SJSA1 (cell line): Measurements from ENCODE around the gene GID8. TPM values are rescaled to one million over a fixed set of nuclear protein-coding genes. Genes with fewer than 3 reads are reported as not detected.

Source experiments
- DNase-seq, 2 experiments: peaks; one replicate each; pipeline ENCODE4 v3.0.0-alpha.2; 2015 to 2020; ENCODE audit warnings: low spot score in 2 of 2, low read depth in 1 of 2
- H3K27ac ChIP-seq: fragments of 250-450 bp; sonication (Bioruptor Pico); 2 replicates; pipeline ENCODE4 v1.5.1; 2020; ENCODE audit warnings: mild to moderate bottlenecking, moderate library complexity
- H3K27me3 ChIP-seq: fragments of 250-450 bp; sonication (Bioruptor Pico); replicated peaks from 2 replicates; pipeline ENCODE4 v1.5.1; 2020; ENCODE audit warnings: mild to moderate bottlenecking, moderate library complexity
- H3K36me3 ChIP-seq: fragments of 250-450 bp; sonication (Bioruptor Pico); 2 replicates; pipeline ENCODE4 v1.5.1; 2020; ENCODE audit warnings: mild to moderate bottlenecking
- H3K4me1 ChIP-seq: fragments of 250-450 bp; sonication (Bioruptor Pico); replicated peaks from 2 replicates; pipeline ENCODE4 v1.6.1; 2021; ENCODE audit warnings: mild to moderate bottlenecking
- H3K4me3 ChIP-seq: fragments of 250-450 bp; sonication (Bioruptor Pico); 2 replicates; pipeline ENCODE4 v1.5.1; 2020; ENCODE audit warnings: mild to moderate bottlenecking
- H3K9me3 ChIP-seq: fragments of 250-450 bp; sonication (Bioruptor Pico); replicated peaks from 2 replicates; pipeline ENCODE4 v1.5.1; 2020; ENCODE audit warnings: mild to moderate bottlenecking
- total RNA-seq: library from RNA; depleted of rRNA; stranded (reverse); fragments of >200 nt; shearing (Covaris generic); gene quantifications from 2 replicates; pipeline ENCODE4 v1.2.3, GENCODE V29; 2014

The GID8 gene
- total RNA-seq, 1 experiment from 2014 or later: 20.7 TPM

DNA sequence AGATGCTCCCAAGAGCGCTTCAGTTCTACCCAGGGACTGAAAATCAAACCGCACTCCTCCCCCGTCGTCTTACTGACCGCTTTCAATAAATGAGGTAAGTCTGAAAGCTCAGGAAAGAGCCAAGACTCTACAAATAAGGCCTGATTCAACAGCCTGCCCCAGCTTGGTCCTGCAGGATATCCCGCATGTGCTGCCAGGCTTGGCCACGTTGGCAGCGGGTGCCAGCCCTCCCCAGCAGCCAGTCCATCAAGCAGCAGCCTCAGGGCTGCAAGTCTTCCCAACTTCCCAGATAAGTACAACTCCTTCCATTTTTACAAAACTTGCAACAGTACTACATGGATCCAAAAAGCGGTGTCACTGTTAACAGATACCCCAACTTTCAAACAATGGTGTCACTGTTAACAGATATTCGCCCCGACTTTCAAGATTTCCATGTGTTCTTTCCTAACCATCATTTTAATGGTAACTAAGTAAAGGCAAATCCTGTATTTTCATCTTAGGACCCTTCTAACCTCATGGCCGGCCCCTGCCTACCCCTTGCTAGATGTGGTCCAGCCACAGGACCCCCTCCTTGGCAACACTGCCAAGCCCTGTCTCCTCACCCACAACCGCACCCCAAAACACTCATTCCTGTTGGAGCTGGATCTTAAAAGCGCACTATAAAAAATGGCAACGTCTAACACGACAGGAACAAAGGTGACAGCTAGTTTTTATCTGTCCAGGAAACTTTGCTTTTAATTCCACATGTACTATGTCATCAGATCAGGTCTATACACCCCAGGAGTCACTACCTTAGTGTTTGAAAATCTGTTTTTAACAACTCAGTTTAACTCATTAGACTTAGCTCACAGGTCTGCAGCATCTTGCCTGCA is 39.6 kb upstream of the GID8 start:
- no peak for DNase-seq
- Histone ChIP-seq H3K4me1 (peaks cover 16% of the 10 kb centered on the region), H3K36me3 (peaks cover 45% of the 10 kb centered on the region), H3K4me3 (no peak overlapping the region), H3K27ac (no peak overlapping the region), H3K27me3 (no peaks in the 10 kb centered on the region), H3K9me3 (no peaks in the 10 kb centered on the region)

DNA sequence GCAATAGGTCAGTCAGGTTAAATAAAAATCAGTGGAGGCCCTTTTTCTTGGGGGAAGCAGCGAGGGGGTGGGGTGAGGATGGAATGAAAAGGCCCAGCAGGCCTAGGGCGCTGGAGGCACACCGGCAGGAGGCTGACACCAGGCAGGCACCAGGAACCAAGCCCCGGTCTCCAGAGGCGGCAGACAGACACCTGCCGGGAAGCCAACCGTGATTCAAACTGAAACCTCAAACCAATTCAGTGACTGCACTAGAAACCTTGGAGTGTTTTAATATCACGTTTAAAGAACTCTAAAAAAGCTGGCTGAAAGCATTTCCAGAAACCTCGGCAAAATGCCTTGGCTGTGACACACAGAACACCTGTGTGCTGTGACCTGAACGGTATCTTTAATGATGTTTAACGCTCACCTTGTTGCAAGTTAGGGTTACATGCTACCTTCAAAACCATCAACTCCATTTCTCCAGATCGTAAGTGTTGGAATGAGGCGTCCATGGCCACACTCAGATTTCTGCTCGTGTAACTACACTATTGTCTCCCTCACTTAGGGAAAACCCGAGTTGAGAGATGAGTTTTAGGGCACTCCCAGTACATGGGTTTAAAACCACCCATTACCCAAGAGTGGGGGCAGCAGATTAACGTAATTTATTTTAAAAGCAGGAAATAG is 38.8 kb upstream of the GID8 start:
- Histone ChIP-seq H3K27me3 (no peaks in the 10 kb centered on the region), H3K27ac (no peak overlapping the region), H3K4me3 (no peak overlapping the region), H3K9me3 (no peaks in the 10 kb centered on the region), H3K4me1 (peaks cover 23% of the 10 kb centered on the region), H3K36me3 (peaks cover 45% of the 10 kb centered on the region)
- DNase-seq: no peak

DNA sequence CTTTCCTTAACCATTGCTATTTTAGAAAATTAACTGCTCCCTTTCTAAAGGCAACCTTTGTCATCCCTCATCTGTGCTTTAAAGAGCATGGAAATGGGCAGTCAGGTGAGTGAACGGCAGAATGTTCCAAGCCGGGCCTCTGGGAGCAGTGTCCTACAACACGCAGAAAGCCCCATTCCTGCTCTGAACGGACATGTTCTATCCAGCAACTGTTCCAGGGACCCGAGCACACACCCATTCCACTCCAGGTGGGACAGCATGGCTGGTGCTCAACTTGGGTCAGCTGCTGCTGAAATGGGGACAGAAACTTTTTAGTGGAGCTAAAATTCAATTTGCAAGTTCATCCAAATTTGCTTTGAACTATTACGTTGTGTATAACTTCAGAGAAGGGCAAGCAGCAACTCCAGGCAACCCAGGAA is 38.3 kb upstream of the GID8 start:
- peaks cover 43% of the 10 kb centered on the region for H3K36me3 ChIP-seq
- H3K4me3 ChIP-seq: no peak overlapping the region
- H3K27me3 ChIP-seq: no peaks in the 10 kb centered on the region
- H3K27ac ChIP-seq: no peak overlapping the region
- H3K9me3 ChIP-seq: no peaks in the 10 kb centered on the region
- DNase-seq: no peak
- peaks cover 24% of the 10 kb centered on the region for H3K4me1 ChIP-seq

DNA sequence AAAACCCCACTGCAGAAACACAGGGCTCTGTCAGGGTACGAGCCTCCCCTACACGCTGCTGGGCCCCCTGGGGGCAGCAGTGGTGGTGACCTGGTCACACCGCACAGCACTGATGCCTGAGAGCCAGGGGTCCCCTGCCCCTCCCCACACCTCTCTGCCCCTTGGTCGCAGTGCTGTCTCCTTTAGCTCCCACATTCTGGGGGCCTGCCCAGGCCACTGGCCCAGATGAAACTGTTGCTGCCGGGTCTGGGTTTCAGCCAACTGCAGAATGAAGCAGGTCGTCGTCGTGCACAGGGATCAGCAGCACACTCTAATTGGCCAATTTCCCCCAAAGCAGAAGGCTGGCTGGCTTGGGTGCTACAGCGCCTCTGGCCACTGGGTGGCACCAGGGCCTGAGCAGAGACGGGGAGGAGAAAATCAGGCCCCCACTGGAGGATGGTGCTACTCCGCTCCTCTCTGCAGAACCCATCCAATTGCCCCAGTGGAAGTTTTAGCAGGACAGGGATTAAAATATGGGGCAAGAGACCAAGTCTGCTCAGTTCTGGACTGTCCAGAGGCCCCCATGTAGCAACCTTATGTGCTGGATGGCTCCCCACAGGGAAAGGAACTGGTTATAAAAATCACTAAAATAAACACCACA is 37.8 kb upstream of the GID8 start:
- Histone ChIP-seq H3K27ac (no peak overlapping the region), H3K4me3 (no peak overlapping the region), H3K27me3 (no peaks in the 10 kb centered on the region), H3K9me3 (no peaks in the 10 kb centered on the region), H3K36me3 (peaks cover 43% of the 10 kb centered on the region), H3K4me1 (peaks cover 24% of the 10 kb centered on the region)
- peak; percentile 76 to 80 for DNase-seq

DNA sequence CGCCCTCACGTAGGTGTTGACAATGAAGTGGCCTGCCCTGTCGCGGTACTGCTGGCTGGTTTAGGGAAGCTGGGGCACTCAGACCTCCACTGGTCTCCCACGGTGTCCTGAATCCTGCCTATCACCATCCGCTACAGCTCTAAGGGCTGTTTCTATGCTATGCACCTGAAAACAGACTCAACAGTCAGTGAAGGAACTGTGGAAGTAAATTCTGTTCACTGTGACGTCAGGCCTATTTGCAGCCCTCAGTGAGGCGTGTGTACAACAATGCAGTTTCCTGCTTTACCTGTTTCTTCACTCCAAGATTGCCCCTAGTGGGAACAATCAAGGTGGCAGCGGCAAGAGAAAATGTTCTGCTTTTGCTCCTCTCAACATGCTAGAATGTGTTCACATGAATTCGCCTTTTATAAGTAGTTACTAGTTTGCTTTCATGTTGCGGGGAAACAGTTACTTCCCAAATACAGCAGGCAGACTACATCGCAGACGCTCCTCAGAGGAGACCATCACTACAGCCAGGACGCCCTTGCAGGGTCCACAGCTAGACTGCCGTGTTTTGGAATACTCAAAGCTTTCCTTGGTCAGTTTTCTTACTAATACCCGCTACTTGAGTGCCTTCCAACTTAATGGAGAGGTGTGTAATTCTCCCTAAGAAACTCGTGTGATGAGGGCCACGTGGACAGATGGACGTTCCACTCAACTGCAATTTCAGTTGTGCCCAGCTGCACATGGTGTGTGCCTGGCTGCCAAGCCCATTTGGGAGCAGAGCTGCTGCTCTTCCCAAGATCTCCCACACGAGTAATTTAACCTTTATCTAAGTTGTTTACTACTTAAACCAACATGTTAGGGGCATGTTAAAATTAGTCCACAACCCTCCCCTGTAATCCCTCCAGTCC is 37.0 kb upstream of the GID8 start:
- Histone ChIP-seq H3K27ac (no peak overlapping the region), H3K9me3 (no peaks in the 10 kb centered on the region), H3K4me1 (peaks cover 24% of the 10 kb centered on the region), H3K4me3 (no peak overlapping the region), H3K27me3 (no peaks in the 10 kb centered on the region), H3K36me3 (peaks cover 50% of the 10 kb centered on the region)
- no peak for DNase-seq

DNA sequence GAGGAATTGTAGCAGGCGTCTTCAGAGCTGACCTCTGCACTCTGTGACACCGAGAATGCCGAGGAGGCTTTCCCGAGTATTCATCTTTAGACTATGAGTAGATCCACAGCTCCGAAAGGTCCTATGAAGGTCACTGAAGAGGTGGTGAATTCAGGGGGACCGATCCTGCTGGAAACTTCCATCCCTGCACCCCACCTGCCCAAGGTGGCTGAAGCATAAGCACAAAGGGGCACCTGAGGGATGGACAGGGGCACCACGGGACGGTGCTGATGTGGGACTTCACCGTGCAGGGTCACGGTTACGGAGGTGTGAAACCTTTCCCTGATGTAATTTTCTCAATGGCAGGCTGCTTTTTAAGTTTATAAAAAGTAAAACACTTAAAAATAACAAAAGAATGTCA is 36.1 kb upstream of the GID8 start:
- DNase-seq: no peak
- no peaks in the 10 kb centered on the region for H3K27me3 ChIP-seq
- H3K4me1 ChIP-seq: peaks cover 24% of the 10 kb centered on the region
- H3K36me3 ChIP-seq: peaks cover 60% of the 10 kb centered on the region
- no peak overlapping the region for H3K4me3 ChIP-seq
- H3K27ac ChIP-seq: no peak overlapping the region
- no peaks in the 10 kb centered on the region for H3K9me3 ChIP-seq

DNA sequence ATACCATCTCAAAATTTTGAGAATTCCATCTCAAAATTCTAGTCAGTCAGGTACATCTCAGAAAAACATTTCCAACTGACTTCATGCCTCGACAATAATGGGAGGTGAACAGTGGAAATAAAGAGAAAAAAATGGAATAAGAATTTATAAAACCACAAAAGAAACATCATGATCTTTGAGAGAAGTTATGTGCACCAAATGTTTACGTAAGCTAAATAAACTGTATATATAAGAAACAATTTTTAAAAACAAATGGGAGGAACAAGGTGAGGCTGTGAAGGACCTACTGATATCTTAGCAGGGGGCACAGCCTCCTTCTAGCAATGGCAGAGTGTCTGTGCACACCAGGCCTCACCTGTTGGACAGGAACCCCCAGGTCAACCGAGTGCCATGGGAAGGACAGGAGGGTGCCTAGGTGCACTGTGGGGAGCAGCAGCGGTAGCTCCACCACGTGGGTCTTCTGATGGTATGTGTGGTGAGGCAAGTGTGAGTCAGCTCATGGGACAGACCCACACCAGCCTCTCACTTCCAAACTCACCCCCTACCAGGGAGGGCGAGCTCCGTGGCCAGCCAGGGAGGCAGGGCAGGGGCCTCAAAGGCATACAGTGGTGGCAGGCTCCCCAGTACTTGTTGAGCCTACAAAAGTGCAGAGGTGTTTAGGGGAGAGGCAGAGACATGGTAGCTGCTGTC is 34.9 kb upstream of the GID8 start:
- no peak overlapping the region for H3K27ac ChIP-seq
- H3K27me3 ChIP-seq: no peaks in the 10 kb centered on the region
- DNase-seq: peak in 1 of 2 experiments; percentile 64
- no peaks in the 10 kb centered on the region for H3K9me3 ChIP-seq
- H3K4me3 ChIP-seq: no peak overlapping the region
- H3K4me1 ChIP-seq: peaks cover 29% of the 10 kb centered on the region
- H3K36me3 ChIP-seq: peaks cover 72% of the 10 kb centered on the region

DNA sequence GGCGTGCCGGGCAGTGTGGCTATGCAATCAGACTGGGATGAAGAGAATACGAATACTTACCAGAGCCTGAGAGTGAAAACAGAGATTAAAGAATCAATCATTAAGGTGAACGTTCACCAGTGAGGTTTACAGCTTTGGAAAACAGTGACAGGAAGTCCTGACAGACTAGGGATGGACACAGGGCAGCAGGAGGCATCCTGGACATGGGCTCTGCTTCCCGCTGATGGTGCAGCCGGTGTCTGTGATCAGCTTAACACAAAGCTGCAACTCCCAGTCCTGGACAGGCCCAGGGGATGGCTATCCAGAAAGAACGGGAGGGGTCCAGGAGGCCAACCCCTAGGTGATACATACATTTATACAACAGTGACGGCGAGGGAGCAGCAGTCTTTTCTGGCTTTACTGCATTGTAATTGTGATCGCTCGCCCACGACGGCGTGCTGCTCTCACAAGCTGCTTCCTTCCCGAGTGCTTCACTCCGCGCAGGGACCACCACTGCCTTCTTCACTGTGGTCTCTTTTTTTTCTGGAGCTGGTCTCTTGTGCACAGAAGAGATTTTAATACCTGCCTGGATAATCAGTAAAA is 32.3 kb upstream of the GID8 start:
- DNase-seq: no peak
- H3K4me3 ChIP-seq: no peak overlapping the region
- peaks cover 97% of the 10 kb centered on the region for H3K36me3 ChIP-seq
- H3K4me1 ChIP-seq: peaks cover 21% of the 10 kb centered on the region
- H3K27ac ChIP-seq: no peak overlapping the region
- H3K9me3 ChIP-seq: no peaks in the 10 kb centered on the region
- no peaks in the 10 kb centered on the region for H3K27me3 ChIP-seq

DNA sequence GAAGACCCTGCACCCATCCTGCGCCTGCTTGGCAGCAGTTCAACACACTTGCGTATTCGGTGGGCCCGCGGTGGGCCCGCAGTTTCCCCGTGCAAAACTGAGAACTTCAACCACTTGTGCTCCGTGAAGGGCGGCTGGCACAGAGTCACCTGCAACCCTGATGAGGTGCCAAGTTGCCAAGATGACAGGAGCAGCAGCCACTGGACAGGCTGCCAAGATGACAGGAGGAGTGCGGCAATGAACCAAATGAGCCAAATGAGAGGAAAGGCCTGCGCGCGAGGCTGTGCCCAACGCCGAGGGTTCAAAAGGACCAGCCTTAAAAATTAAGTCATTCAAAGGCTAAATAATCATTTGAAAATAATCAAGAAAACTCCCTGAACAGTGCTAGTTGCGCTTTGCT is 31.7 kb upstream of the GID8 start:
- no peaks in the 10 kb centered on the region for H3K9me3 ChIP-seq
- no peak overlapping the region for H3K27ac ChIP-seq
- DNase-seq: no peak
- no peaks in the 10 kb centered on the region for H3K27me3 ChIP-seq
- peaks cover 19% of the 10 kb centered on the region for H3K4me1 ChIP-seq
- H3K36me3 ChIP-seq: peaks cover 98% of the 10 kb centered on the region
- H3K4me3 ChIP-seq: no peak overlapping the region

DNA sequence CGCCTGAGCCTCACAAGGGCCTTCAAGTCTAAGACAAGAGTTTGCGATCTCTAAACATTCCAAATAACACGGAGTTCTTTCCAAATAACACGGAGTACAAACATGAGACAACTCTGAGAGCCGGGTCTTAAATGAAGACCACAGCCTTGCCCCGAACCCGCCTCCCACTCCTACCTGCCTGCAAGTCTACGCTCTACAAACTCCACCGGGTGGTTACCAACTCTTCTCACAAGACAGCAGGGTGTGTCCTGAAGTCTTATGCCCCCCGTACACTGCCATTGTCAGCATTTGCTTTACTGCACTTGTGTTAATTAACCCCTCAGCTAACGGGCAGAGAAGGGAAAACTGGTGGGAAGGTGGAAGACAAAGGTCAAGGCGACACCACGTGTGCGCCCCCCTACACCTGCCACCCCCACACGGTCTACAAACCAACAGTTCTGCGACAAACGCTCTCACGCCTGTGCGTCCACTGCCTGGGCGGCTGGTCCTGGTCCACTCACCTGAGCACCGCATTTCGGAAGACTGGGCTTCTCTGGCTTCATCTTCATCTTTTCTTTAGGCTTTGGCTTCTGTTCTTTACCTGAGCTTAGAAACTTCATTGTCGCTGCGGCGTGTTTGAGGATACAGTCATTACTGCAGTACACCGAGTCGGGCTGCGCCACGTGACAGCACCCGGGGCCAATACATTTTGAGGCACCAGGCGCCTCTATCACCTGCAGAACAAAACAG is 31.1 kb upstream of the GID8 start:
- Histone ChIP-seq H3K4me1 (peaks cover 19% of the 10 kb centered on the region), H3K27me3 (no peaks in the 10 kb centered on the region), H3K27ac (no peak overlapping the region), H3K36me3 (peaks cover 98% of the 10 kb centered on the region), H3K9me3 (no peaks in the 10 kb centered on the region), H3K4me3 (no peak overlapping the region)
- no peak for DNase-seq

DNA sequence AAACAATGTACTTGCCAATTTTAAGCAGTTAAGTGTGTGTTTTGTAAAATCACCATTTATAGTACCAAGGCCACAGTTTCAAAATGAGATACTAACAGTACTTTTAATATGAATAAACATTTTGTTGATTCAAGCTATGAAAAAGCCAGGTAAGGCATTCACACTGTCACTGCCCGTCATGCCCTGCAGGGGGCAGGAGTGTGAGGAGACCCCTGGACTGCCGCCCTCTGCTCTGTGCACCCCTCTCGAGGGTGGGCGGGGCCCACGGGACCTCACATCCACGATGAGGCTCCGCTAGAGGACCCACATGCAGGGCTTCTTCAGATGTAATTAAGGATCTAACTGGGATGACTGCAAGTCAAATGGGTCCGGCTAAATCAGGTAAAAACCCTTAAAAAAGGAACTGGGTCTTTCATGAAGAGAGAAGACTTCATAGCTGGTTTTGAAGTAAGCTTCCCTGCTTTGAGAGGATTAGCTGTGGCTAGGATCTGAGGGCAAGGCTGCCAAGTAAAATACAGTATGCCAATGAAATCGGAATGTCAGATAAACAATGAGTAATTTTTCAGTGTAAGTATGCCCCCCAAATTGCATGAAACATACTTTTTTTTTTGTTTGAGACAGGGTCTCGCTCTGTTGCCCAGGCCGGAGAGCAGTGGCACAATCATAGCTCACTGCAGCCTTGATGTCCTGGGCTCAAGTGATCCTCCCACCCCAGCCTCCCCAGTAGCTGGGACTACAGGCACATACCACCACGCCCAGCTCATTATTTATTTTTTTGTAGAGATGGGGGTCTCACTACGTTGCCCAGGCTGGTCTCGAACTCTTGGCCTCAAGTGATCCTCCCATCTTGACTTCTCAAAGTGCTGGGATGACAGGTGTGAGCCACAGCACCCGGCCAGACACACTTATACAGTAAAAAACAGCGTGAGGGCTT is 30.3 kb upstream of the GID8 start:
- H3K4me3 ChIP-seq: no peak overlapping the region
- no peaks in the 10 kb centered on the region for H3K27me3 ChIP-seq
- peaks cover 98% of the 10 kb centered on the region for H3K36me3 ChIP-seq
- H3K27ac ChIP-seq: no peak overlapping the region
- peaks cover 19% of the 10 kb centered on the region for H3K4me1 ChIP-seq
- no peaks in the 10 kb centered on the region for H3K9me3 ChIP-seq
- DNase-seq: no peak
